HuH-7 (cell line): ENCODE data around the gene FAM120B.

Experiments used
- DNase-seq: peaks from one replicate; pipeline ENCODE4 v3.0.0; 2011; ENCODE audit warnings: low spot score

The FAM120B gene

DNA sequence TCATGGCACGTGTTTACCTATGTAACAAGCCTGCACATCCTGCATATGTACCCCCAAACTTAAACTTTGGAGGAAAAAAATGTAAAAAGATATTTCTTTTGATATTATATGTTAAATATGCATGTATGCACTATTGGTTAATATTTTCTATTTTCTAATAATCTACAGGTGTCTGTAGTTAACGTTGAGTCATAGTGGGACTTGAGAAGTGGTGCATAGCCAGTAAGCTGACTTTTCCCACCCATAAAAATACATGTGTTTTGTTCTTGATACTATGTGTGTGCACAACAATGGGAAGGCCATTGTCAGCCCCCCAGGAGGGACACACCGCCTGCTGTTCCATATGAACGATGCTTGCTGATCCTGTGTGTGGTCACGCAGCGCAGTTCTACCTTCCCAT lies 49.1 kb downstream of the FAM120B start:
- no peak for DNase-seq

DNA sequence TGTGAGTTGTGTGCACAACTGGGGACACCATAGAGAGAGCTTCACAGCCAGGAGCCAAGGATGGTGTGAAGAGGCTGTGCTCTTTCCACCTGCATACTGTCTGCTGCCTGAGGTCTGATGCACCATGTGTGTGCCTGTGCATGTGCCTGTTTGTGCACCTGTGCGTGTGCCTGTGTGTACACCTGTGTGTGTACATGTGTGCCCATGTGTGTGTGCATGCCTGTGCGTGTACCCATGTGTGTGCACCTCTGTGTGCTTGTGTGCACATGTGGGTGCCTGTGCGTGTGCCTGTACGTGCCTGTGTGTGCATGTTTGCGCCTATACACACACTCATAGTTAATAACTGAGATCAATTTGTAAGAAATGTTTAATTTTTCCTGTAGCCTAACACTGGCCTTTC lies 51.3 kb downstream of the FAM120B start:
- no peak for DNase-seq

DNA sequence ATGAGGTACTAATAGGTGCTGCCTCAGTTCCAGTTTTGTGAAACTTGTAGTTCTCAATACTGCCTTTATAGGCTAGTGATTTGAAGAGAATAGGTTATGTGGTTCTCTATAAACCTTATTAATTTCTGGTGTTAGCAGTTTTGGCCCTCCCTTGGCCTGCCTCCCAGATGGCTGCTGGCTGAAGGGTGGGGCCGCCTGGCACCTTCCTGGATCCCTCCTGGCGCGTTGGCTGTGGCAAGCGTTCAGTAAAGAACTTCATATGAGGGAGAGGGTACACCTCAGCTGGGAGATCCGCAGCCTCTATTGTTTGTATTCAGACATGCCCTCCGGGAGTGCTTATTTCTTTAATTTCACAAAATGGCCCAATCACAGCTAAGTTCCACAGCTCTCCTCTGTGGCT lies 51.9 kb downstream of the FAM120B start:
- DNase-seq = no peak

DNA sequence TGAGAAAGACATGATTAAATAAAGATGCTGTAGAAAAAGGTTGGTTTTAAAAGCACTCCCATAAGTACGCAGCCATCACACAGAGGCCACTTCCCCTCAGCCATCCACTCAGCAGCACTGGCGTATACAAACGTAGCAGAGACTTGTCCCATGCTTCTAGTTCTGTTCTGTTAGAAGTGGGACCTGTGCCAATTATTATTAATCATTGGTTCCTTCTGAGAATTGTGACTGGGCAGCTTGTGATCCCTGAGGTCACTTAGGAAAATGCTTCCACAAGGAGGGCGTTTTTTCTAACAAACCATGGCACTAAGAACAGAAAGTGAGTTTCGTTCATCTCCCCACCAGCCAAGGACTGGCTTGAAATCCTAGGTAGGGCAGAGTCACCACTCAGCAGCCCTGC lies 53.9 kb downstream of the FAM120B start:
- no peak for DNase-seq

DNA sequence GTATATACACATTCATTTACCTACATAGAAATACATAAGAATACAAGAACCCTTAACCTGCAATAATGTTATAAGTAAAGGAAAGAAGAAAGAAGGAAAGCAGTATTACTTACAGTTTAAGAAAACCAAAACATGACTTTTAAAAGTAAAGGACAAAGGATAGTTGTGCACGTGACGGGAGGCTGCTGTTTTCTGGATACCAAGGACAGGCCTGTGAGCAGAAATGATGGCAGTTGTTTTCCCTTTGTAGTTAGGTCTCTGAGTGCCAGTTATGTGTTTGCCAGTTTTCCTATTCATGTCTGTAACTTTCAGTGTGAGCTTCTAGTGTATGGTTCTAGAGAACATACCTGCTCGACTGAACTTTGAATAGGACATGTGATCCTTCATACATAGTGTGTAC lies 54.8 kb downstream of the FAM120B start:
- no peak for DNase-seq

DNA sequence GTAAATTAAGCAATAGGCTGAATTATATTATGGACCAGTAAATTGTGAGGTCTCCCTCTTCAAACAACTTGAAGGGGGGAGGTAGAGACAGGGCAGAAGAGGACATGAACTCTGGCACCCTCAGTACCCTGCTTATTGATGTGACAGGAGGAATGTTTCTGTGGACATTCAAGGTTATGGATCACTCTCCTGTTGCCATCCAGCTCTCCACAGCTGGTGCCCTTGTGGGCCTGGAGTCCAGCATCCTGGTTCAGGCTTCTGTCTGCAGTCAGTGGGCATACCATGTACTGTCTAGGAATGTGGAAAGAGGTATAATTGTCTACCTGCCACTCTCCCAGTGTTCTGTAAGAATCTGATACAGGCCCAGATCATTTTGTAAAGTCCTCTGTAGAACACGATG lies 55.6 kb downstream of the FAM120B start:
- no peak for DNase-seq

DNA sequence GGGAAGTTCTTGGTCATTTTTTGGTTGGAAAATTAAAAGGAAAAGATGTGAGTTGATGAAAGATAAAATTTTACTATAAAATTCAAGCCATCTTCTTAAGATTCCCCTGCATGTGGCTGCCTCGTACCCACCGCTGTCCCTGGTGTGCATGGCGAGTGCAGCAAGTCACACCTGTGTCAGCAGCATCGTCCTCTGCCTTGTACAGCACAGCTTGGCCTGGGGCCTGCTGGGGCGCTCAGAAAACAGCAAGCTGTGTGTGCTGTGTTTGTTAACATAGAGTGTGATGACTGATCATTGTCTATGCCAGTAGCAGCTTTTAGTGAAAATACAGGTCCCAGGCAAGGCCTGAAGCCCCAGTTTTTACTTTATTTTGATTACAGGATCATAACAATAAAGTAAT lies 56.7 kb downstream of the FAM120B start:
- no peak for DNase-seq

DNA sequence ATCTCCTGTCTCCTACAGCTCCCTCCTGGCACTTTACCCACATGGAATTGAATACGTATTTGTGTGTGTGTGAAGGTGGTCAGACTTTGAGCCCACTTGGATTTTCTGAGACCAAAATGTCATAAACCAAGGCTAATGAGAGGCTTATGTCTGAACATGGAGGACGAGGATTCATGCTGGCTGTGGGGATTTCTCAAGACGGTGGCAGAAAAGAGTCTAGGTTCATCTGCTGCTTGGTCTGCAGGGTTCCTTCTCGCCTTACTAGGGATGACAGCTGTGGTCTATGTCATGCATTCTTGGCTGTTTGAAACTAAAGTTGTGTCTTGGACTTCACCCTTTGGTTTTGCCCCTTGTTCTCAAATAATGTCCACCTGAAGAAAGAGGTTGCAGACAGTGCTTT lies 58.6 kb downstream of the FAM120B start:
- no peak for DNase-seq

DNA sequence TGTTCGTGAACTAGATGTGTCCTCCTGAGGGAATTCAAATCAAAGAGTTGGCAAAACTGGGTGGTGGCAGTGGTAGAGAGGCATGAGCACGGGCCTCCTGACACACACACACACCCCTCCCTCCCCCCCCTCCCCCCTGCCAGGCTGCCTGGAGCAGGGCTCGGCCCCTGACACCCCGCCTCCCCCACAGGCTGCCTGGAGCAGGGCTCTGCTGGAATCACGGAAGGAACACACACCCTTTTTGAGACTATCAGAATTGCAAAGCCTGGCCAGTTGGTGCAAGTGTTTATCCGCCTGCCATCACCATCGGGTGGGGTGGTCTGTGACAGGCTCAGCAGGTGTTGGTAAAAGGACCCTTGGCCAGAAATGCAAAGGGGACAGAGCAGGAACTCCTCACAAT lies 59.0 kb downstream of the FAM120B start:
- DNase-seq = no peak

DNA sequence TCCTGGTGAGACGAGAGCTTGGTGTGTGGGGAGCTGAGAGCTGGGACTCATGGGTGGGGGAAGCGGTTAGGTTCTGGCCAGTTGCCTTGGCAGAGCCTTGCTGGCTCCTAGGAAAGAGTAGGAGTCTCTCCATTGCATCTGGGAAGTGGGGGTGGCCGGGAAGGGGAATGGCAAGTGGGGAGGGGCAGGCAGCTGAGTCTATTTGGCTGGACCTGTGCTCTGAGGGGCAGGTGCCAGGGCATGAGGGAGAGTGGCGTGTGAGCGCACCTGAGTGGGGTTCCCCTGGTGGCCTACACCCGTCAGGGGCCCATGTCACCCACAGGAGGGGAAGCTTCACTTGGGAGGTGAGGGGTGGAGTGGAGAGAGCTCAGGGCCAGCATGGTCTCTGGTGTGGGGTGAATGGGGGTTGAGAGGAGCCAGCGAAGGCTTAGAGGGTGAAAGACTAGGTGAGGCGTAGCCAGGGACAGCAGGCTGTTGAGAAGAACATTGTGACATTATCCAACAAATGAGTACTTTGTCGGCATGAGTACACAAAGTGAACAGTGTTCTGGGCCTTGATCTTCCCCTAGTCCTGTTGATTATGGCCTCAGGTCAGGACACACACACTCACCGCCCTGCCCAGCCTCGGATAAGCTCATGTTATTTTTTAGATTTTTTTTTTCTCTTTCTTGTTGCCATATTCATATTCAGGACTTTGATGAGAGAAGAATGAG lies 59.8 kb downstream of the FAM120B start:
- DNase-seq = peak; percentile 36

DNA sequence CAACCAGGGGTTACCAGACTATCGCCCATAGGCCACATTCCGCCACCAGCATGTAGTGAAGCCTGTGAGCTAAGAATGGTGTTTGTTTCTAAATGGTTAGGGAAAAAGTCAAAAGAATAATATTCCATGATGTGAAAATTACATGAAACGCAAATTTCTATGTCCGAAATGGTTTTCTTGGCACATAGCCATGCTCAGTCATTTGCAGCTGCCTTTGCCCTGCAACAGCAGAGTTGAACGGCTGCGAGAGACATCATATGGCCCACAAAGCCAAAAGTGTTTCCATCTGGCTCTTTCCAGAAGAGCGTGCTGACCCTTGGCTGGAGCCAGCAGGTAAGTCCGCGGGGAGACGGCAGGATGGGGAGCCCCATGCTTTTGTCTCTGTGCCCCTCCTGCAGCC lies 60.7 kb downstream of the FAM120B start:
- DNase-seq = no peak

DNA sequence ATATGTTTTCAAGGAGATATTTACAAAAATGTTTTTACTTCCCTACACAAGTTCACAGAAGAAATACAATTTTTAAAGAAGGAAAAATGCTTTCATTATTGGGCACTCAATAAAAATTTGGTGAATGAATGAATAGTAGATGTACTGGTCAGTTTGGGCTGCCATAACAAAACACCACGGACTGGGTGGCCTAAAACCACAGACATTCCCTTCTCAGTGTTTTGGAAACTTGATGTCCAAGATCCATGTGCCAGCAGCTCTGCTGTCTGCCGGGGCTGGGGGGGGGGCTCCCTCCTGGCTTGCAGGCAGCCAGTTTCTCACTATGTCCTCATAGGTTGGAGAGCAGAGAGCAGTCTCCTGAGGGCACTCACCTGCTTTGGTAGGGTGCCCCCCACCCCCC lies 62.0 kb downstream of the FAM120B start:
- DNase-seq = no peak

DNA sequence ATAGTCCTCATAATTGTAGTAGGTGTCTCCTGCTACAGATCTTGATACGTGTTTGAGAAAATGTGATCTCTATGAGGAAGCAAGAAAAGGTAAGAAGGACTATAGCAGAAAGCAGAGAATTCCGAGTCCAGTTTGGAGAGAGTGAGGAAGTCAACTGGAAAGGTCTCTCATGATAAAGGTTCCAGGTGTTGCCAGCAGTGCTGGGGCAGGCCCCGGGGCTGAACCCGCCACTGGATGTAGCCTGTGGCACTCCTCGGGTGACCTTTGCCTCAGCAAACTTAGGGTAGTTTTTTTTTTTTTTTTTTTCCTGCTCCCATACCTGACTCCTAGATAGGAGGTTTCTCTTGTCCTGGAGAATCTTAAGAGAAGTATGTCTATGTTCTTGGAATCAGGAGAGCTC lies 62.8 kb downstream of the FAM120B start:
- DNase-seq = peak; percentile 61

DNA sequence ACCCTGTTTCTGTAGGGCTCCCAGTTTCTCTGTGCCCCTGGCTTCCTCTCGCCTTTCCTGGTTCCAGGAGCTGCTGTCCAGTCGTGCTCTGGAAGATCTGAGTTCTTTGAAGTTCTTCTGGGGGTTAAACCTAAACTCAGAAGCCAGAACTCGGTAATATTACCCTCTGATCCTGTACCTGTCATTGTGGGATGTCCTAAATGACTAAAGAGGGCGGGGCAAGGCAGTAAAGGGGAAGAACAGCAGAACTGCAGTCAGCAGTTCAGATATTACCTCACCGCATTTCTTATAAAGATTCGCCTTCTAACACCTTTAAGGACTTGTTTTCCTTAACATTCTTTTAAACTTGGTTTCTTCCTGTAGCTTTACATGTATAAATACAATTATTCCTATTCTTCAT lies 63.9 kb downstream of the FAM120B start:
- DNase-seq = no peak

DNA sequence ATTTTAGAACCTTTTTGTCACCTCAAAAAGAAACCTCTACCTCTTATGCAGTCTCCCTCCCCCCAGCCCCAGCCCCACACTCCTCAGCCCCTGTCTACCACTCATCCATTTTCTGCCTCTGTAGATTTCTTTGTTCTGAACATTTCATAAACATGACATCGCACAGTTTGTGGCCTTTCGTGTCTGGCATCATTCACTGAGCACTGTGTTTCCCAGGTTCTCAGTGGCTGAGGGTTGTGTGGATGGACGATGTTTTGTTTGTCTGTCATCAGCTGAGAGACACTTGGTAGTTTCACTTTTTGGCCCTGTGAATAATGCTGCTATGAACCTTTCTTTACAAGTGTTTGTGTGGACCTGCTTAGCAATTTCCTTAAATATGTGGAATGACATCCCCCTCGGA lies 64.5 kb downstream of the FAM120B start:
- DNase-seq = no peak

DNA sequence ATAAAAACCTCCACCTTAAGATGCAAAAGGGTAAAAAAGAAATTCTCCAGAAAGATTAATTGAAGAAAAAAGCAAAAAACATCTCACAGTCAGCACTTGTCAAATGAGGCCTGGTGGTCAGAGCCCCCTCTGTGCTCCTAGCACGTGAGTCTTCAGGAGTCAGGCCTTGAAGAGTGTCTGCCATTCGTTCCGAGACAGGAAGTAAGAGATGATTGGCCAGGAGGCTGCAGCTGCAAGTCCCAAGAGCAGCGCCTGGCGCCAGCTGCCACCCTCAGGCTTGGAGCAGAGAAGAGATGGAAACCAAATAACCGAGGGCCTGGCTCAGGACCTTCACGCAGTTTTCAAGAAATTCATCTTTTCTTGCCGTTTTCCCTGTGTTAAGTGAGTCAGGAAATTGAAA lies 65.0 kb downstream of the FAM120B start:
- no peak for DNase-seq

DNA sequence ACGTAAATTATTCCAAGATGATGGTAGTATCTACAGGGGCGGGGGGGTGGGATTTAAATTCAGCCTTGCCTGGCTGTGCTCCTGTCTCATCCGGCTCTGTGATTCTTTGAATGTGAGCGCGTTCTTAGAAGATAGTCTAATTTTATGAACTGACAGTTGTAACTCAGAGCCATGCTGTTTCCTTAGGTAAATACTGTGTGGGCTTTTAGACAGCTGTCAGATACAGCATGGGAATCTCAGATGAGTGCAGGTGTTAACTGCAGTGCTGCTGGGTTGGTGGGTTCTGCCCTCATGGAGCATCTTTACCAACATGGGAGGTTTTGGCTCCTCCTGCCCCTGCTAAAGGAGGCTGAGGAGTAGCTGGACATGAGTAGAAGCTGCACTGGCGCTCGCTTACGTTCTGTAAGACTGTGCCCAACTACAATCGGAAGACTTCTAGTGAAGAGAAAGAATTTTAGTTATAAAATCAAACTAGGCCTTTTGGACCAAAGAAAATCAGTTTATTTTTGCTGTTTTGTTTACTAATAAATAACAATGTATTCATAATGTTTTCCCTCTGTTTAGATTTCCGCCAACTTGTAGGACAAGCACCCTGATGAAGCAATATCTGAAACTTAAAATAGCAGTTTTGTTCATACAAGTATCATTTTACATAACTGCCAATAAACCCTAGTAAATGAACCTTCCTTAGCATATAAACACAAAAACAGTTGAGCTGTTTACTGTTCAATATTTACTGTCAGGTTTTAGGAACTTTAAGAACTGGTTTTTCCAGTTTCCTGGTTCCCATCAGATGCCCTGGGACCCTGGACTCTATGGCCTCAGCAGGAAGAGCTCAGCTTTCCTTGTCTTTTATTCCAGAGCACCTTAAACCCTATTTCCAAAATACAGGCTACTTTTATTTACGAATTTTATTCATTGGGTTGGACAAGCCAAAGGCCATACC lies 66.1 kb downstream of the FAM120B start:
- no peak for DNase-seq

DNA sequence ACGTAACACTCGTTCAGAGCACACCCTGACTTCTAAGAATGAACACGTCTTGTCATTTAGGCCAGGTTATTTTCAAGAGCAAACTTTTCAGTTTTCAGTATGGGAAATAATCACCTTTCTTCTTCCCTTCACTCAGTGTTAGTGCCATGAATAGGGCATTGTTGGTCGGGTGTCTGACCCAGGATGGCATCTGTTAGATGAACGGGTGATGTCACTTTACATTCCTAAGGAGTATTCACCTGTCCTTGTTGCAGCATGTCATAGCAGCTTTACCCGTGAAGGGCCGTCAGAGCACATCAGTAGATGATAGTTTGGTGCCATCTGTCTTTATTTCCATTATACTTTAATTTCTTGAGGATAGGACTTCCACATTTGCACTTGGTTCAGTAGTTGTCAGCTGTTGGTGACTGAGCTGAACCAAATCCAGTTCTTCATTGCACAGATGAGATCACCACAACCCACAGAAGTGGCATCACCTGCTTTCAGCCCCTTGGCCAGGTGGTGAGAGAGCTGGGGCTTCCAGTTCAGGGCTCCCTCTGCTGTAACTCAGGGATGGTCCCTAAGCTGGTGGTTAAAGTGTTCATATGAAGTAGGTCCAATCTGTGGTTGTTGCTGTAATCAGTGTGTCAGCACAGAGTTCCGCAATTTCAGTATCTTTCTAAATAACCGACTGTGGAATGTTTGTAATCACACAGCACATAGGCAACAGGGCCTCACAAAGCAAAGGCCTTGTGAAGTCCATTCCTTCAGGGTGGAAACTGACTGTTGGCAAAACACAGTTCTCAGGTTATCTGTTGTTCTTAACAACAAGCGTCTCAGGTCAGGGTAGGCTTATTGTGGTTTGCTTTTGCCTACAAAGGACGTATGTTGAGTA lies 68.2 kb downstream of the FAM120B start:
- DNase-seq = peak; percentile 30

DNA sequence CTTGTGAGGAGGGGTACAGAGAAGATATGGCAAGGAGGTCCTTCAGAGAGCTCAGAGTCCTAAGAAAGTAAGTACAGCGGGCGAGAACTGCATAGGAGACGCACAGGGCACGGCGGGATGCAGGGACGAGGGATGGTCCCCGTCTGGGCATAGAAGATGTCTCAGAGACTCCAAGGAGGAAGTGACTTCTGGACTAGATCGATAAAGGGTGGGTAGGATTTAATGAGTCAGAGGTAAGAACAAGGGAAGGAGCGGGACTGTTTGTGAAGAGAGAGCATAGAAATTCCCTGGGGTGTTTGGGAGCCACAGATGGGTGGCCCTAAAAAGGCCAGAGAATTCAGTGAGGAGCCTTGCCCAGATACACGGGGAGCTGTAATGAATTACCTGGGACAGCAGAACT lies 69.1 kb downstream of the FAM120B start:
- no peak for DNase-seq

DNA sequence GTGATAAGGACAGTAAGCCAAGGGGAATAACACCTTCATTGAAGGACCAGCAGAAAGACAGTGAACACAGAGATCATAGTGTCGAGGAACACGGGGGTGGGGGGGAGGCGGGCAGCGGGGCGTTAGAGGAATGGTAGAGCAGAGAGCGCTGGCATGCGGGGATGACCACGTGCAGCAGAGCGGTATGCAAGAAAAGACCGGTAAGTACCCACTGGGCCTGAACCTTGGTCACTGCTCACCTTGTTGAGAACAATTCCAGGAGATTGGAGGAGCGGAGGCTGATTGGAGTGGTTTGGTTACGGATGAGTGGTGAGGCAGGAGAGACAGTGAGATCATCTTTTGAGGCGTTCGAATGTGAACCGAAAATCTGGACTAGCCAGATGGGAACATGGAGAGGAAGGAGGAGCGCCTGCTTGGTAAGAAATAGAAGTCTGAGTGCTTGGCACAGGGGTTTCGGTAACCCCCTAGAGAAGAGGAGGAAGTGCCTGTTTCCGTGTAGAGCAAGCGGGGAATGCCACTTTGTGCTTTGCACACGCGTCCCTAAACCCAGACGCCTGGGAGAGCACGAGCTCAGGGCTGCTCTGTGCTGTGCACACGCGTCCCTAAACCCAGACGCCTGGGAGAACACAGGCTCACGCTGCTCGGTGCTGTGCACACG lies 70.0 kb downstream of the FAM120B start:
- no peak for DNase-seq

DNA sequence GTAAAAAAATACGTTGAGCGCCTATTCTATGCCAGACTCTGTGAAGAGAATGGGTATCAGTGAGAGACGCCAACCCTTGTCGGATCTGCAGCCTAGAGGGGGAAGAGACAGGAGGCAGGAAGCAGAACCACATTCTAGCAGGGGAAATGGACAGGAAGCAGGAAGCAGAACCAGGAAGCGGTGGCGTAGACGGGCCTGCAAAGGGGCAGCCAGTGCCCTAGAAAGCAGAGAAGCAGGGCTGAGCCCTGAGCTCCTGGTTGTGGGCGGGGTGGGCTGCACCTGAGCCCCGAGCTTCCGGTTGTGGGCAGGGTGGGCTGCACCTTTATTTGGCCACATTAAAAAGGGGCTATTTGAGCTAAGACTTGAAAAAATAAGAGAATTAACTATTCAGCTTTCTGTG lies 71.9 kb downstream of the FAM120B start:
- DNase-seq = no peak

DNA sequence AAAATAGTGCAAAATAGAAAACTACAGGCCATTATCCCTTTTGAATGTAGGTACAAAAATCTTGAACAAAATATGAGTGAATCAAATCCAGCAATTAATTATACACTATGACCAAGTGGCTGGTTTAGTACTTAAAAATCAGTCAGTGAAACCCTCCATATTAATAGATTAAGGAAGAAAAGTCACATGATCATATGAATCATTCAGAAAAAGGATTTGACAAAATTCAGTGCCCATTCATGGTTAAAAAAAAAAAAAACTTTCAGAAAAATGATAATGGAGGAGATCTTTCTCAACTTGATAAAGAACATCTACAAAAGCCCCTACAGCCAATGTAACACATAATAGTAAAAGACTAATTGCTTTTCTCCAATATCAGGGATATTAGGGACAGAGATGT lies 75.0 kb downstream of the FAM120B start:
- no peak for DNase-seq
